HG03457 (cell line): ENCODE results near the gene FBXO28.

Experiments used
- ATAC-seq: cut with Tn5 transposase; IDR thresholded peaks from one replicate; pipeline ENCODE4 v1.9.1; 2021; ENCODE audit warnings: moderate number of reproducible peaks; ENCODE audit not compliant: unreplicated experiment

The FBXO28 gene

GRCh38 chr1:224095339-224095738 is 18.6 kb upstream of the FBXO28 start:
- ATAC-seq: no peak

- no peak for ATAC-seq
Measured at GRCh38 chr1:224095867-224096266, 18.0 kb upstream of the FBXO28 start.

GRCh38 chr1:224096773-224097172 is 17.1 kb upstream of the FBXO28 start:
- no peak for ATAC-seq

- ATAC-seq: no peak
Measured at GRCh38 chr1:224098007-224098406, 15.9 kb upstream of the FBXO28 start.

GRCh38 chr1:224106568-224107281 is 7.2 kb upstream of the FBXO28 start:
- ATAC-seq: peak; percentile 59

- no peak for ATAC-seq
Measured at GRCh38 chr1:224107282-224107625, 6.7 kb upstream of the FBXO28 start.

GRCh38 chr1:224108991-224109390 is 4.9 kb upstream of the FBXO28 start:
- ATAC-seq: no peak

- ATAC-seq: no peak
Measured at GRCh38 chr1:224109981-224110380, 3.9 kb upstream of the FBXO28 start.

- no peak for ATAC-seq
Measured at GRCh38 chr1:224113005-224113404, 906 bp upstream of the FBXO28 start.

- no peak for ATAC-seq
Measured at GRCh38 chr1:224113545-224113917, 380 bp upstream of the FBXO28 start.

- ATAC-seq: no peak
Measured at GRCh38 chr1:224114787-224115175, 870 bp downstream of the FBXO28 start.

- ATAC-seq: no peak
Measured at GRCh38 chr1:224116131-224116530, 2.2 kb downstream of the FBXO28 start.

- ATAC-seq: no peak
Measured at GRCh38 chr1:224118688-224119087, 4.8 kb downstream of the FBXO28 start.

GRCh38 chr1:224123136-224123535 is 9.2 kb downstream of the FBXO28 start:
- ATAC-seq: no peak

- ATAC-seq: no peak
Measured at GRCh38 chr1:224124220-224124619, 10.3 kb downstream of the FBXO28 start.

- no peak for ATAC-seq
Measured at GRCh38 chr1:224127925-224128819, 14.3 kb downstream of the FBXO28 start.

GRCh38 chr1:224131253-224131652 is 17.3 kb downstream of the FBXO28 start:
- no peak for ATAC-seq

GRCh38 chr1:224132901-224133300 is 19.0 kb downstream of the FBXO28 start:
- ATAC-seq: no peak

- ATAC-seq: no peak
Measured at GRCh38 chr1:224133741-224134299, 19.9 kb downstream of the FBXO28 start.

GRCh38 chr1:224137518-224137917 is 23.6 kb downstream of the FBXO28 start:
- ATAC-seq: no peak

GRCh38 chr1:224138198-224138597 is 24.3 kb downstream of the FBXO28 start:
- ATAC-seq: no peak

- no peak for ATAC-seq
Measured at GRCh38 chr1:224141693-224142092, 27.8 kb downstream of the FBXO28 start.
